ENCODE results near the gene CNGA2. TPM values are rescaled to one million over a fixed set of nuclear protein-coding genes. Genes with fewer than 3 reads are reported as not detected.
A peak's percentile ranks its signal among the peaks of the same experiment; 100 is the strongest.

Gene CNGA2
- total and polyA plus RNA-seq, 2 experiments from 2014 or later: not detected

DNA sequence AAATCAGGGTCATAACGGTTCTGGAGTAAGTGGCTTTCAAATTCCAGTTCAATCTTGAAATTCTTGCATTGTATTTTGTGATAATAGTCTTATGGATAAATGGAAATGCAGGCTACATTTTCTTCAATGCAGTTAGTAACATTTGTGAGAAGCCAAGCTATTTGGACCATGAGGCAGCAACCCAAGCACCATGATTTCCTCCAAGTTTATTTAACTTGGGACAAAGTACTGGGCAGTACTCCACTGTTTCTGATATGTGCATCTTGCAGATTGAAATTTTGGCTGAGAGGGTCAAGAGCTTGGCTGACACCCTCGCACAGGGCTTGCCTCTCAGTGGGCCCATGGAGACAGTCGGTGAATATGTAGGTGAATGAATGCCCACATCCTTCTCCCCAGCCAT lies 39.9 kb downstream of the CNGA2 start (continued):
- TF ChIP-seq, protein P1, sequence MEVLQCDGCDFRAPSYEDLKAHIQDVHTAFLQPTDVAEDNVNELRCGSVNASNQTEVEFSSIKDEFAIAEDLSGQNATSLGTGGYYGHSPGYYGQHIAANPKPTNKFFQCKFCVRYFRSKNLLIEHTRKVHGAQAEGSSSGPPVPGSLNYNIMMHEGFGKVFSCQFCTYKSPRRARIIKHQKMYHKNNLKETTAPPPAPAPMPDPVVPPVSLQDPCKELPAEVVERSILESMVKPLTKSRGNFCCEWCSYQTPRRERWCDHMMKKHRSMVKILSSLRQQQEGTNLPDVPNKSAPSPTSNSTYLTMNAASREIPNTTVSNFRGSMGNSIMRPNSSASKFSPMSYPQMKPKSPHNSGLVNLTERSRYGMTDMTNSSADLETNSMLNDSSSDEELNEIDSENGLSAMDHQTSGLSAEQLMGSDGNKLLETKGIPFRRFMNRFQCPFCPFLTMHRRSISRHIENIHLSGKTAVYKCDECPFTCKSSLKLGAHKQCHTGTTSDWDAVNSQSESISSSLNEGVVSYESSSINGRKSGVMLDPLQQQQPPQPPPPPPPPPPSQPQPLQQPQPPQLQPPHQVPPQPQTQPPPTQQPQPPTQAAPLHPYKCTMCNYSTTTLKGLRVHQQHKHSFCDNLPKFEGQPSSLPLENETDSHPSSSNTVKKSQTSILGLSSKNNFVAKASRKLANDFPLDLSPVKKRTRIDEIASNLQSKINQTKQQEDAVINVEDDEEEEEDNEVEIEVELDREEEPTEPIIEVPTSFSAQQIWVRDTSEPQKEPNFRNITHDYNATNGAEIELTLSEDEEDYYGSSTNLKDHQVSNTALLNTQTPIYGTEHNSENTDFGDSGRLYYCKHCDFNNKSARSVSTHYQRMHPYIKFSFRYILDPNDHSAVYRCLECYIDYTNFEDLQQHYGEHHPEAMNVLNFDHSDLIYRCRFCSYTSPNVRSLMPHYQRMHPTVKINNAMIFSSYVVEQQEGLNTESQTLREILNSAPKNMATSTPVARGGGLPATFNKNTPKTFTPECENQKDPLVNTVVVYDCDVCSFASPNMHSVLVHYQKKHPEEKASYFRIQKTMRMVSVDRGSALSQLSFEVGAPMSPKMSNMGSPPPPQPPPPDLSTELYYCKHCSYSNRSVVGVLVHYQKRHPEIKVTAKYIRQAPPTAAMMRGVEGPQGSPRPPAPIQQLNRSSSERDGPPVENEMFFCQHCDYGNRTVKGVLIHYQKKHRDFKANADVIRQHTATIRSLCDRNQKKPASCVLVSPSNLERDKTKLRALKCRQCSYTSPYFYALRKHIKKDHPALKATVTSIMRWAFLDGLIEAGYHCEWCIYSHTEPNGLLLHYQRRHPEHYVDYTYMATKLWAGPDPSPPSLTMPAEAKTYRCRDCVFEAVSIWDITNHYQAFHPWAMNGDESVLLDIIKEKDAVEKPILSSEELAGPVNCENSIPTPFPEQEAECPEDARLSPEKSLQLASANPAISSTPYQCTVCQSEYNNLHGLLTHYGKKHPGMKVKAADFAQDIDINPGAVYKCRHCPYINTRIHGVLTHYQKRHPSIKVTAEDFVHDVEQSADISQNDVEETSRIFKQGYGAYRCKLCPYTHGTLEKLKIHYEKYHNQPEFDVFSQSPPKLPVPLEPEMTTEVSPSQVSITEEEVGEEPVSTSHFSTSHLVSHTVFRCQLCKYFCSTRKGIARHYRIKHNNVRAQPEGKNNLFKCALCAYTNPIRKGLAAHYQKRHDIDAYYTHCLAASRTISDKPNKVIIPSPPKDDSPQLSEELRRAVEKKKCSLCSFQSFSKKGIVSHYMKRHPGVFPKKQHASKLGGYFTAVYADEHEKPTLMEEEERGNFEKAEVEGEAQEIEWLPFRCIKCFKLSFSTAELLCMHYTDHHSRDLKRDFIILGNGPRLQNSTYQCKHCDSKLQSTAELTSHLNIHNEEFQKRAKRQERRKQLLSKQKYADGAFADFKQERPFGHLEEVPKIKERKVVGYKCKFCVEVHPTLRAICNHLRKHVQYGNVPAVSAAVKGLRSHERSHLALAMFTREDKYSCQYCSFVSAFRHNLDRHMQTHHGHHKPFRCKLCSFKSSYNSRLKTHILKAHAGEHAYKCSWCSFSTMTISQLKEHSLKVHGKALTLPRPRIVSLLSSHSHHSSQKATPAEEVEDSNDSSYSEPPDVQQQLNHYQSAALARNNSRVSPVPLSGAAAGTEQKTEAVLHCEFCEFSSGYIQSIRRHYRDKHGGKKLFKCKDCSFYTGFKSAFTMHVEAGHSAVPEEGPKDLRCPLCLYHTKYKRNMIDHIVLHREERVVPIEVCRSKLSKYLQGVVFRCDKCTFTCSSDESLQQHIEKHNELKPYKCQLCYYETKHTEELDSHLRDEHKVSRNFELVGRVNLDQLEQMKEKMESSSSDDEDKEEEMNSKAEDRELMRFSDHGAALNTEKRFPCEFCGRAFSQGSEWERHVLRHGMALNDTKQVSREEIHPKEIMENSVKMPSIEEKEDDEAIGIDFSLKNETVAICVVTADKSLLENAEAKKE (CRISPR knock-in tag; IDR thresholded peaks at IDR 0.05): no peak
- TF ChIP-seq NANOG (IDR thresholded peaks at IDR 0.05; ENCODE audit: borderline replicate concordance) (no peak), POLR2AphosphoS5 (IDR thresholded peaks at IDR 0.05; ENCODE audit: low read depth) (no peak), JUNB (IDR thresholded peaks at IDR 0.05; ENCODE audit: unreplicated experiment) (no peak)
- TF ChIP-seq, protein P2, sequence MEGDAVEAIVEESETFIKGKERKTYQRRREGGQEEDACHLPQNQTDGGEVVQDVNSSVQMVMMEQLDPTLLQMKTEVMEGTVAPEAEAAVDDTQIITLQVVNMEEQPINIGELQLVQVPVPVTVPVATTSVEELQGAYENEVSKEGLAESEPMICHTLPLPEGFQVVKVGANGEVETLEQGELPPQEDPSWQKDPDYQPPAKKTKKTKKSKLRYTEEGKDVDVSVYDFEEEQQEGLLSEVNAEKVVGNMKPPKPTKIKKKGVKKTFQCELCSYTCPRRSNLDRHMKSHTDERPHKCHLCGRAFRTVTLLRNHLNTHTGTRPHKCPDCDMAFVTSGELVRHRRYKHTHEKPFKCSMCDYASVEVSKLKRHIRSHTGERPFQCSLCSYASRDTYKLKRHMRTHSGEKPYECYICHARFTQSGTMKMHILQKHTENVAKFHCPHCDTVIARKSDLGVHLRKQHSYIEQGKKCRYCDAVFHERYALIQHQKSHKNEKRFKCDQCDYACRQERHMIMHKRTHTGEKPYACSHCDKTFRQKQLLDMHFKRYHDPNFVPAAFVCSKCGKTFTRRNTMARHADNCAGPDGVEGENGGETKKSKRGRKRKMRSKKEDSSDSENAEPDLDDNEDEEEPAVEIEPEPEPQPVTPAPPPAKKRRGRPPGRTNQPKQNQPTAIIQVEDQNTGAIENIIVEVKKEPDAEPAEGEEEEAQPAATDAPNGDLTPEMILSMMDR (conservative IDR thresholded peaks at IDR 0.05; ENCODE audit: low read depth in 2 of 2): no peak

DNA sequence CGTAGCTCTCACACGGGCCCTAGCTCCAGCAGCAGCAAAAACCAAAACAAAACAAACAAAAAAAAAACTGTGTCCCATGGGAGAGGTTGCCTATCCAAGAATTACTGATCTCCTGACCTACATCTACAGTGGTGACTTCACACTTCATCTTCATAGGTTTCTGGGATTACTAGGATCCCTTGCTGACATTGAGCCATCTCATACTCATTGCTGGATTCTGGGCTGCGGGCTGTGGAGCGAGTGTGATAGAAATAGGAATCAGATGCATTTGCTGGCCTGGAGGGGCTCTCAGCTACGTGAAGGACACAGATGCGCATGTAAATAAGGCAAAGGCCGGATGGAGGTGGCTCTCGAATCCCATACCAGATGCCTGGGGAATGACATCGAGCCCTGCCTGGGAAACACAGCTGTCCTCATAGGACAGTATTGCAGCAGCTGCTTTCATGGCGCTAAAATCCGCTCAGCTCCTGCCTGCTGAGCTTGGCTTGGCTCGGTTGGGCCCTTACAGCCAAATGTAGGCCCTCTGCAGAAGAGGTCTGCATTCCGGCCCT lies 41.7 kb downstream of the CNGA2 start:
- Mint-ChIP-seq H3K9me3 (no peaks in the 10 kb centered on the region; the same call in 2 of the 3 replicates), H3K4me1 (peaks cover 13% of the 10 kb centered on the region), H3K27me3 (ENCODE audit: insufficient read depth, low read depth, poor library complexity) (peaks cover 3% of the 10 kb centered on the region), H3K4me3 (no peak overlapping the region), H3K36me3 (ENCODE audit: low read depth) (no peaks in the 10 kb centered on the region), H3K27ac (no peak overlapping the region; the same call in 1 of the 2 replicates)
- Histone ChIP-seq H3K27me3 (ENCODE audit: insufficient read depth) (no peaks in the 10 kb centered on the region), H3K79me2 (replicated peaks; ENCODE audit: insufficient read depth) (no peaks in the 10 kb centered on the region), H3K27ac (ENCODE audit: low read depth) (no peak overlapping the region), H3K36me3 (ENCODE audit: insufficient read depth) (no peaks in the 10 kb centered on the region), H3K9me2 (ENCODE audit: insufficient read depth) (no peaks in the 10 kb centered on the region), H2AFZ (no peak overlapping the region), H3F3A (replicated peaks; ENCODE audit: low read depth) (no peaks in the 10 kb centered on the region), H3K4me3 (no peak overlapping the region), H3K4me2 (no peak overlapping the region), H4K20me1 (replicated peaks; ENCODE audit: insufficient read depth) (no peaks in the 10 kb centered on the region), H3K4me1 (ENCODE audit: insufficient read depth) (no peaks in the 10 kb centered on the region; the same call in 1 of the 2 replicates)
- TF ChIP-seq, protein P3, sequence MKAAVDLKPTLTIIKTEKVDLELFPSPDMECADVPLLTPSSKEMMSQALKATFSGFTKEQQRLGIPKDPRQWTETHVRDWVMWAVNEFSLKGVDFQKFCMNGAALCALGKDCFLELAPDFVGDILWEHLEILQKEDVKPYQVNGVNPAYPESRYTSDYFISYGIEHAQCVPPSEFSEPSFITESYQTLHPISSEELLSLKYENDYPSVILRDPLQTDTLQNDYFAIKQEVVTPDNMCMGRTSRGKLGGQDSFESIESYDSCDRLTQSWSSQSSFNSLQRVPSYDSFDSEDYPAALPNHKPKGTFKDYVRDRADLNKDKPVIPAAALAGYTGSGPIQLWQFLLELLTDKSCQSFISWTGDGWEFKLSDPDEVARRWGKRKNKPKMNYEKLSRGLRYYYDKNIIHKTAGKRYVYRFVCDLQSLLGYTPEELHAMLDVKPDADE (IDR thresholded peaks at IDR 0.05): no peak
- TF ChIP-seq JUNB (IDR thresholded peaks at IDR 0.05; ENCODE audit: unreplicated experiment) (no peak), EZH2phosphoT487 (IDR thresholded peaks at IDR 0.05; ENCODE audit: unreplicated experiment) (no peak), POLR2AphosphoS5 (IDR thresholded peaks at IDR 0.05; ENCODE audit: low read depth) (no peak)
- ATAC-seq (no peak; the same call in 2 of the 3 replicates), DNase-seq (ENCODE audit: low spot score) (peak; percentile 11)

Measured in GM23338 (cell line).